ENCODE results near the gene ZNF277.

- TF ChIP-seq CTCF (conservative IDR thresholded peaks at IDR 0.05): no peak
- no peak for TF ChIP-seq EZH2 (IDR thresholded peaks at IDR 0.05; ENCODE audit: low read depth)
Observed at GRCh38 chr7:112386619-112387018, 180.1 kb downstream of the ZNF277 start.
